ENCODE results near the gene PTCD2. TPM values are rescaled to one million over a fixed set of nuclear protein-coding genes. Genes with fewer than 3 reads are reported as not detected.
"Not testable (repeated sequence)": the region's sequence is repeated elsewhere in the genome, so short reads cannot be mapped to it uniquely, and the experiment has no call there.

Gene PTCD2
- total and polyA plus RNA-seq, 7 experiments from 2014 or later = 3.7 to 12.6 (median 6.0) TPM

GRCh38 chr5:72294473-72294872 is 25.7 kb upstream of the PTCD2 start:
- no peak overlapping the region for H3K4me3 Mint-ChIP-seq
- intact Hi-C loops (cut with micrococcal nuclease) = no loop called here
- peaks cover 0 to 4% of the 10 kb centered on the region in 2 donors for H3K4me1 ChIP-seq (ENCODE audit: control insufficient read depth in 2 of 2, insufficient read depth in 2 of 2, low read length in 2 of 2)
- H3K27me3 ChIP-seq (ENCODE audit: control insufficient read depth in 2 of 2, insufficient read depth in 2 of 2, low read length in 2 of 2) = no peaks in the 10 kb centered on the region
- peaks cover 0 to 13% (median 6%) of the 10 kb centered on the region in 7 donors for H3K4me1 Mint-ChIP-seq
- DNase-seq = no peak
- peaks cover 7 to 52% (median 24%) of the 10 kb centered on the region in 5 donors for H3K36me3 Mint-ChIP-seq
- H3K4me3 ChIP-seq (ENCODE audit: low read length) = no peak overlapping the region
- H3K9me3 Mint-ChIP-seq = no peaks in the 10 kb centered on the region
- H3K9me3 ChIP-seq (ENCODE audit: control insufficient read depth in 2 of 3, low read length in 3 of 3) = no peaks in the 10 kb centered on the region
- ChIA-PET POLR2A (no interaction called here), CTCF (no interaction called here)
- no peak overlapping the region for H3K27ac Mint-ChIP-seq
- no peak for ATAC-seq
- H3K27me3 Mint-ChIP-seq = no peaks in the 10 kb centered on the region
- peaks cover 0 to 22% (median 4%) of the 10 kb centered on the region in 3 experiments for H3K36me3 ChIP-seq (ENCODE audit: control insufficient read depth in 2 of 3, insufficient read depth in 3 of 3, low read length in 3 of 3)
- no peak overlapping the region for H3K27ac ChIP-seq (ENCODE audit: low read depth, low read length)

GRCh38 chr5:72295539-72295938 is 24.6 kb upstream of the PTCD2 start:
- POLR2A ChIA-PET = no interaction called here
- intact Hi-C loops (cut with micrococcal nuclease) = no loop called here
- Mint-ChIP-seq H3K36me3 (peaks cover 15 to 50% (median 25%) of the 10 kb centered on the region in 5 donors), H3K4me3 (no peak overlapping the region), H3K27ac (no peak overlapping the region), H3K27me3 (no peaks in the 10 kb centered on the region), H3K4me1 (peaks cover 10 to 23% (median 16%) of the 10 kb centered on the region in 7 donors), H3K9me3 (no peaks in the 10 kb centered on the region)
- Histone ChIP-seq H3K9me3 (ENCODE audit: control insufficient read depth in 2 of 3, low read length in 3 of 3) (no peaks in the 10 kb centered on the region), H3K4me3 (ENCODE audit: low read length) (no peak overlapping the region), H3K27ac (ENCODE audit: low read depth, low read length) (no peak overlapping the region), H3K4me1 (ENCODE audit: control insufficient read depth in 2 of 2, insufficient read depth in 2 of 2, low read length in 2 of 2) (peaks cover 0 to 4% of the 10 kb centered on the region in 2 donors), H3K27me3 (ENCODE audit: control insufficient read depth in 2 of 2, insufficient read depth in 2 of 2, low read length in 2 of 2) (no peaks in the 10 kb centered on the region), H3K36me3 (ENCODE audit: control insufficient read depth in 2 of 3, insufficient read depth in 3 of 3, low read length in 3 of 3) (peaks cover 0 to 12% (median 4%) of the 10 kb centered on the region in 3 experiments)
- CTCF ChIA-PET = no interaction called here
- no peak for ATAC-seq
- no peak for DNase-seq

- H3K9me3 ChIP-seq (ENCODE audit: control insufficient read depth in 2 of 3, low read length in 3 of 3) = no peaks in the 10 kb centered on the region
- H3K9me3 Mint-ChIP-seq = no peaks in the 10 kb centered on the region
- ChIA-PET CTCF (interaction anchor here (0.7 kb wide), 1 partner anchor 741 kb away, joined by 4 read pairs; no protein-coding TSS in a partner anchor), POLR2A (interaction anchor here (0.6 to 0.7 kb wide), 2 partner anchors 16 to 24 kb away, joined by 4 read pairs; partner anchors contain the start of genes MRPS27 and PTCD2)
- H3K27ac Mint-ChIP-seq = no peak overlapping the region
- peaks cover 0 to 12% (median 4%) of the 10 kb centered on the region in 3 experiments for H3K36me3 ChIP-seq (ENCODE audit: control insufficient read depth in 2 of 3, insufficient read depth in 3 of 3, low read length in 3 of 3)
- H3K4me1 Mint-ChIP-seq = peaks cover 16 to 31% (median 19%) of the 10 kb centered on the region in 7 donors
- peaks cover 0 to 4% of the 10 kb centered on the region in 2 donors for H3K4me1 ChIP-seq (ENCODE audit: control insufficient read depth in 2 of 2, insufficient read depth in 2 of 2, low read length in 2 of 2)
- H3K27me3 ChIP-seq (ENCODE audit: control insufficient read depth in 2 of 2, insufficient read depth in 2 of 2, low read length in 2 of 2) = no peaks in the 10 kb centered on the region
- peaks cover 15 to 50% (median 25%) of the 10 kb centered on the region in 5 donors for H3K36me3 Mint-ChIP-seq
- H3K27me3 Mint-ChIP-seq = no peaks in the 10 kb centered on the region
- no peak for DNase-seq
- no peak overlapping the region for H3K27ac ChIP-seq (ENCODE audit: low read depth, low read length)
- H3K4me3 Mint-ChIP-seq = no peak overlapping the region
- intact Hi-C loops (cut with micrococcal nuclease) = no loop called here
- H3K4me3 ChIP-seq (ENCODE audit: low read length) = no peak overlapping the region
- no peak for ATAC-seq
Measured at GRCh38 chr5:72296256-72296655, 23.9 kb upstream of the PTCD2 start.

GRCh38 chr5:72298136-72298535 is 22.0 kb upstream of the PTCD2 start:
- Mint-ChIP-seq H3K36me3 (peaks cover 12 to 53% (median 30%) of the 10 kb centered on the region in 5 donors), H3K4me1 (peaks cover 16 to 35% (median 30%) of the 10 kb centered on the region in 7 donors), H3K4me3 (peak overlapping the region in 1 of 10 donors; percentile 33)
- H3K4me3 ChIP-seq (ENCODE audit: low read length); ATAC-seq; H3K4me1 ChIP-seq (ENCODE audit: control insufficient read depth in 2 of 2, insufficient read depth in 2 of 2, low read length in 2 of 2); H3K9me3 ChIP-seq (ENCODE audit: control insufficient read depth in 2 of 3, low read length in 3 of 3); H3K27ac Mint-ChIP-seq; H3K36me3 ChIP-seq (ENCODE audit: control insufficient read depth in 2 of 3, insufficient read depth in 3 of 3, low read length in 3 of 3); DNase-seq; H3K27me3 ChIP-seq (ENCODE audit: control insufficient read depth in 2 of 2, insufficient read depth in 2 of 2, low read length in 2 of 2); intact Hi-C loops (cut with micrococcal nuclease); CTCF ChIA-PET; H3K27me3 Mint-ChIP-seq; H3K27ac ChIP-seq (ENCODE audit: low read depth, low read length); POLR2A ChIA-PET; H3K9me3 Mint-ChIP-seq: not testable (repeated sequence)

- peaks cover 0 to 4% of the 10 kb centered on the region in 2 donors for H3K4me1 ChIP-seq (ENCODE audit: control insufficient read depth in 2 of 2, insufficient read depth in 2 of 2, low read length in 2 of 2)
- peaks cover 0 to 9% (median 4%) of the 10 kb centered on the region in 3 experiments for H3K36me3 ChIP-seq (ENCODE audit: control insufficient read depth in 2 of 3, insufficient read depth in 3 of 3, low read length in 3 of 3)
- DNase-seq = no peak
- H3K27ac Mint-ChIP-seq = no peak overlapping the region
- H3K27ac ChIP-seq (ENCODE audit: low read depth, low read length) = no peak overlapping the region
- intact Hi-C loops (cut with micrococcal nuclease) = no loop called here
- CTCF ChIA-PET = no interaction called here
- peaks cover 16 to 39% (median 34%) of the 10 kb centered on the region in 7 donors for H3K4me1 Mint-ChIP-seq
- no peak overlapping the region for H3K4me3 Mint-ChIP-seq
- no peaks in the 10 kb centered on the region for H3K27me3 Mint-ChIP-seq
- peaks cover 11 to 53% (median 28%) of the 10 kb centered on the region in 5 donors for H3K36me3 Mint-ChIP-seq
- no peaks in the 10 kb centered on the region for H3K9me3 ChIP-seq (ENCODE audit: control insufficient read depth in 2 of 3, low read length in 3 of 3)
- POLR2A ChIA-PET = interaction anchor here (1.1 kb wide), 1 partner anchor 10 kb away, joined by 3 read pairs; no protein-coding TSS in a partner anchor
- ATAC-seq = no peak
- no peaks in the 10 kb centered on the region for H3K9me3 Mint-ChIP-seq
- H3K27me3 ChIP-seq (ENCODE audit: control insufficient read depth in 2 of 2, insufficient read depth in 2 of 2, low read length in 2 of 2) = no peaks in the 10 kb centered on the region
- no peak overlapping the region for H3K4me3 ChIP-seq (ENCODE audit: low read length)
Measured at GRCh38 chr5:72298711-72299110, 21.5 kb upstream of the PTCD2 start.

GRCh38 chr5:72300590-72301339 is 19.4 kb upstream of the PTCD2 start:
- no peak for DNase-seq

More at GRCh38 chr5:72300590-72301339, 19.4 kb upstream of the PTCD2 start:
- no peak overlapping the region for H3K27ac Mint-ChIP-seq
- H3K4me1 ChIP-seq (ENCODE audit: control insufficient read depth in 2 of 2, insufficient read depth in 2 of 2, low read length in 2 of 2) = peaks cover 0 to 4% of the 10 kb centered on the region in 2 donors
- CTCF ChIA-PET = interaction anchor here (0.6 to 1.4 kb wide), 2 partner anchors 7 to 20 kb away, joined by 3 to 4 read pairs; no protein-coding TSS in a partner anchor
- no peak for ATAC-seq
- intact Hi-C loops (cut with micrococcal nuclease) = loop anchor here in 1 of 2 donors (10.0 kb wide), 1 partner anchor 536 kb away; no protein-coding TSS in a partner anchor
- no peaks in the 10 kb centered on the region for H3K9me3 ChIP-seq (ENCODE audit: control insufficient read depth in 2 of 3, low read length in 3 of 3)
- H3K27me3 ChIP-seq (ENCODE audit: control insufficient read depth in 2 of 2, insufficient read depth in 2 of 2, low read length in 2 of 2) = no peaks in the 10 kb centered on the region
- H3K4me3 Mint-ChIP-seq = no peak overlapping the region
- H3K27me3 Mint-ChIP-seq = no peaks in the 10 kb centered on the region
- H3K4me3 ChIP-seq (ENCODE audit: low read length) = no peak overlapping the region
- no peak overlapping the region for H3K27ac ChIP-seq (ENCODE audit: low read depth, low read length)
- peaks cover 25 to 52% (median 40%) of the 10 kb centered on the region in 7 donors for H3K4me1 Mint-ChIP-seq
- H3K36me3 Mint-ChIP-seq = peaks cover 11 to 41% (median 22%) of the 10 kb centered on the region in 5 donors
- peaks cover 0 to 9% (median 0%) of the 10 kb centered on the region in 3 experiments for H3K36me3 ChIP-seq (ENCODE audit: control insufficient read depth in 2 of 3, insufficient read depth in 3 of 3, low read length in 3 of 3)
- H3K9me3 Mint-ChIP-seq = no peaks in the 10 kb centered on the region
- POLR2A ChIA-PET = no interaction called here
